OCI-LY1 (cell line): ENCODE results near the gene INO80B.

Source experiments
- H2AFZ ChIP-seq: fragments of 200-600 bp; sonication (generic), shearing (Covaris generic); 2 replicates; pipeline ENCODE4 v1.6.0; 2014; ENCODE audit warnings: antibody characterized with exemption, mild to moderate bottlenecking, low read length
- H3F3A ChIP-seq: fragments of 200-600 bp; sonication (generic), shearing (Covaris generic); 2 replicates; pipeline ENCODE4 v1.6.0; 2014; ENCODE audit warnings: mild to moderate bottlenecking, antibody characterized with exemption, low read length, moderate library complexity; ENCODE audit not compliant: insufficient read depth
- H3K27ac ChIP-seq: fragments of 200-600 bp; sonication (generic); 2 replicates; pipeline ENCODE4 v1.5.1; 2014; ENCODE audit warnings: low read length, mixed run types, mild to moderate bottlenecking, low read depth; ENCODE audit not compliant: poor library complexity, severe bottlenecking
- H3K27me3 ChIP-seq: fragments of 200-600 bp; sonication (generic); 2 replicates; pipeline ENCODE4 v1.6.0; 2014; ENCODE audit warnings: antibody characterized with exemption, mild to moderate bottlenecking, low read length, moderate library complexity; ENCODE audit not compliant: insufficient read depth
- H3K36me3 ChIP-seq: fragments of 200-600 bp; sonication (generic); 2 replicates; pipeline ENCODE4 v1.6.1; 2014; ENCODE audit warnings: mild to moderate bottlenecking, antibody characterized with exemption, low read length, moderate library complexity, mixed read lengths; ENCODE audit not compliant: insufficient read depth
- H3K4me1 ChIP-seq: fragments of 200-600 bp; sonication (generic); 2 replicates; pipeline ENCODE4 v1.5.1; 2014; ENCODE audit warnings: mild to moderate bottlenecking, low read length, moderate library complexity; ENCODE audit not compliant: insufficient read depth, severe bottlenecking
- H3K4me2 ChIP-seq: fragments of 200-600 bp; sonication (generic), shearing (Covaris generic); 2 replicates; pipeline ENCODE4 v1.6.1; 2014; ENCODE audit warnings: low read length
- H3K4me3 ChIP-seq: fragments of 200-600 bp; sonication (generic); 2 replicates; pipeline ENCODE4 v1.5.1; 2014; ENCODE audit warnings: low read length, low read depth, mild to moderate bottlenecking, mixed read lengths; ENCODE audit not compliant: poor library complexity, severe bottlenecking
- H3K79me2 ChIP-seq: fragments of 200-600 bp; shearing (Covaris generic); 2 replicates; pipeline ENCODE4 v1.6.1; 2016; ENCODE audit warnings: mixed run types, low read length, mixed read lengths; ENCODE audit not compliant: insufficient read depth
- H3K9ac ChIP-seq: fragments of 200-600 bp; sonication (generic), shearing (Covaris generic); 2 replicates; pipeline ENCODE4 v1.6.1; 2014; ENCODE audit warnings: mild to moderate bottlenecking, low read length, mixed read lengths
- H3K9me2 ChIP-seq: fragments of 200-600 bp; sonication (generic), shearing (Covaris generic); 2 replicates; pipeline ENCODE4 v1.6.1; 2014; ENCODE audit warnings: low read depth, mild to moderate bottlenecking, low read length, mixed read lengths
- H3K9me3 ChIP-seq: fragments of 200-600 bp; shearing (Covaris generic); 2 replicates; pipeline ENCODE4 v1.6.1; 2014; ENCODE audit warnings: low read length, mixed read lengths
- H4K20me1 ChIP-seq: fragments of 200-600 bp; sonication (generic), shearing (Covaris generic); 2 replicates; pipeline ENCODE4 v1.6.0; 2016; ENCODE audit warnings: mild to moderate bottlenecking, low read length; ENCODE audit not compliant: insufficient read depth
- EZH2 ChIP-seq: fragments of 200-600 bp; sonication (generic), shearing (Covaris generic); IDR thresholded peaks from 2 replicates; pipeline ENCODE4 v1.8.0; 2017; ENCODE audit warnings: borderline replicate concordance, mixed run types, mild to moderate bottlenecking, antibody characterized with exemption, low read length, moderate library complexity, mixed read lengths
- TF ChIP-seq, protein P1 (sequence below): fragments of 200-600 bp; sonication (generic), shearing (Covaris generic); IDR thresholded peaks from 2 replicates; pipeline ENCODE4 v1.5.1; 2017; ENCODE audit warnings: mild to moderate bottlenecking, antibody characterized with exemption, low read length, moderate library complexity, mixed read lengths

INO80B gene

DNA sequence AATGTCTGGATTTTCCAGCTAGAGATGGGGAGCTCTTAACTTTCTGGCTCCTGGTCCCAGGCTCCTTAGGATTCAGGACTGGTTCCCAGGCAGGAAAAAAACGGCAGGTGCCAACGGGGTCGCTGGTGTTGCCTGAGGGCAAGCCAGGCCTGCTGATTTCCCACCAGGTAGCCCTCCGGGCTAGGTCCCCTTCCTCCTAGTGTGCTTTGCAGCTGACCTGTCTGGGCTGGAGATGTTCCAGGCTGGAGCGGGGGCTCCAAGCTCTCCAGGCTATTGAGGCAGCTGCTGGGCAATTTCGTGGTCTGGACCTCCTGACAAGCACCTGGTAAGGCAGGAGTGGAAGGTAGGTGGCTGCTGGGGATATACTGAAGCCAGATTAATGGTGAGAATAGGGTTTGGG, 19.6 kb downstream of the INO80B start:
- H3K9me2 ChIP-seq, result no peaks in the 10 kb centered on the region
- no peak overlapping the region for H3K4me3 ChIP-seq
- no peaks in the 10 kb centered on the region for H3K27me3 ChIP-seq
- H3F3A ChIP-seq, result no peaks in the 10 kb centered on the region; the same call in 1 of the 2 replicates
- H3K9me3 ChIP-seq, result no peaks in the 10 kb centered on the region
- H3K4me2 ChIP-seq, result no peak overlapping the region
- no peak for TF ChIP-seq EZH2
- TF ChIP-seq, protein P1, sequence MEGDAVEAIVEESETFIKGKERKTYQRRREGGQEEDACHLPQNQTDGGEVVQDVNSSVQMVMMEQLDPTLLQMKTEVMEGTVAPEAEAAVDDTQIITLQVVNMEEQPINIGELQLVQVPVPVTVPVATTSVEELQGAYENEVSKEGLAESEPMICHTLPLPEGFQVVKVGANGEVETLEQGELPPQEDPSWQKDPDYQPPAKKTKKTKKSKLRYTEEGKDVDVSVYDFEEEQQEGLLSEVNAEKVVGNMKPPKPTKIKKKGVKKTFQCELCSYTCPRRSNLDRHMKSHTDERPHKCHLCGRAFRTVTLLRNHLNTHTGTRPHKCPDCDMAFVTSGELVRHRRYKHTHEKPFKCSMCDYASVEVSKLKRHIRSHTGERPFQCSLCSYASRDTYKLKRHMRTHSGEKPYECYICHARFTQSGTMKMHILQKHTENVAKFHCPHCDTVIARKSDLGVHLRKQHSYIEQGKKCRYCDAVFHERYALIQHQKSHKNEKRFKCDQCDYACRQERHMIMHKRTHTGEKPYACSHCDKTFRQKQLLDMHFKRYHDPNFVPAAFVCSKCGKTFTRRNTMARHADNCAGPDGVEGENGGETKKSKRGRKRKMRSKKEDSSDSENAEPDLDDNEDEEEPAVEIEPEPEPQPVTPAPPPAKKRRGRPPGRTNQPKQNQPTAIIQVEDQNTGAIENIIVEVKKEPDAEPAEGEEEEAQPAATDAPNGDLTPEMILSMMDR, result no peak
- no peaks in the 10 kb centered on the region for H3K79me2 ChIP-seq
- H2AFZ ChIP-seq, result no peak overlapping the region
- peaks cover 22% of the 10 kb centered on the region for H3K36me3 ChIP-seq
- no peak overlapping the region for H3K27ac ChIP-seq
- peaks cover 21% of the 10 kb centered on the region for H3K4me1 ChIP-seq
- H3K9ac ChIP-seq, result no peak overlapping the region
- H4K20me1 ChIP-seq, result no peaks in the 10 kb centered on the region

DNA sequence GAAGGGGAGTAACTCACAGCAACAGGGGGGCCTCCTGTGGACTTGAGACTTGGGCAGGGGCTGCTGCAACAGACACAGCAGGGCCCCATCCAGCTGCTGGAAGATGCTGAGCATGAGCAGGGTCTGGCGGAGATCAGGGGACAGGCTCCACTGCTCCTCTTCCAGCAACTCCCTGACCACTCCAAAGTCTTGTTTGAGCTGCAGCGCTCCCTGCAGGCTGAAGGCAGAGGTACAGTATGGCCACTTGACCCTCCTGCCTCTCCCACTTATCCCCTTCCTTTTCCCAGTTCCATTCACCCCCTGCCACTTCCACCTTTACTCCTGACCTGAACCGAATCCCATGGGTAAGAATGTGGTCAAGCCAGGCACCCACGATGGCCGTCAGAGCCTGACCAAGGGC, 20.0 kb downstream of the INO80B start:
- Histone ChIP-seq H3K4me2 (no peak overlapping the region), H3K9me3 (no peaks in the 10 kb centered on the region), H3K4me1 (peaks cover 22% of the 10 kb centered on the region), H3K9ac (no peak overlapping the region), H3F3A (no peaks in the 10 kb centered on the region; the same call in 1 of the 2 replicates), H3K36me3 (peaks cover 26% of the 10 kb centered on the region), H3K9me2 (no peaks in the 10 kb centered on the region), H2AFZ (no peak overlapping the region), H3K79me2 (no peaks in the 10 kb centered on the region), H4K20me1 (no peaks in the 10 kb centered on the region), H3K4me3 (no peak overlapping the region), H3K27ac (no peak overlapping the region), H3K27me3 (no peaks in the 10 kb centered on the region)
- TF ChIP-seq EZH2, result no peak
- TF ChIP-seq, protein P1, result peak; percentile 43

DNA sequence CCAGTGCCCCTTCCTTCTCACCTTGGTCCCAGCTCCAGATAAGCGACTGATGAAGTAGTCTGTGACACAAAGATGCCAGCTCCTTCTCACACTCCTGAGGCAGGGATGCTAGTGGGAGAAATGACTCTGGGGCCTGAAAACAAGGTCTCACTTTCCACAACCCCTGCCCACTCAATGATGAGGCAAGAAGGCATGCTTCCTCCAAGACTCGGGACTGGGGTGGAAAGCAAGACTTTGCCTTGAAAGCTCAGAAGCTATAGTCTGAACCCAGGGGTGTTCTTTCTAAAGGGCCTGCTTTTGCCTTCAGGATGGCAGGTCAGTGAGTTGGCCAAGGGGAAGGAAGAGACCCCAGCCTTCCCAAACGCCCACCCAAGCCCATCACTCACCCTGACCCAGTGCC, 26.5 kb downstream of the INO80B start:
- Histone ChIP-seq H3K4me1 (peaks cover 29% of the 10 kb centered on the region), H3F3A (no peaks in the 10 kb centered on the region; the same call in 1 of the 2 replicates), H3K4me2 (peak overlapping the region; percentile 98), H3K79me2 (0 out of 2 replicates have a peak, but pooled peaks cover 6% of the 10 kb centered on the region), H4K20me1 (no peaks in the 10 kb centered on the region), H3K9me3 (no peaks in the 10 kb centered on the region), H3K9ac (peak overlapping the region; percentile 91), H3K4me3 (peak overlapping the region; percentile 91), H2AFZ (no peak overlapping the region), H3K9me2 (no peaks in the 10 kb centered on the region), H3K27ac (no peak overlapping the region), H3K36me3 (peaks cover 26% of the 10 kb centered on the region; the same call in 1 of the 2 replicates), H3K27me3 (no peaks in the 10 kb centered on the region)
- TF ChIP-seq, protein P1, result no peak
- no peak for TF ChIP-seq EZH2
